ENCODE data around the gene STK31. TPM values are rescaled to one million over a fixed set of nuclear protein-coding genes. Genes with fewer than 3 reads are reported as not detected.

STK31 gene
- total and polyA plus RNA-seq, 3 donors from 2014 or later: 59.7 to 79.8 (median 76.8) TPM

DNA sequence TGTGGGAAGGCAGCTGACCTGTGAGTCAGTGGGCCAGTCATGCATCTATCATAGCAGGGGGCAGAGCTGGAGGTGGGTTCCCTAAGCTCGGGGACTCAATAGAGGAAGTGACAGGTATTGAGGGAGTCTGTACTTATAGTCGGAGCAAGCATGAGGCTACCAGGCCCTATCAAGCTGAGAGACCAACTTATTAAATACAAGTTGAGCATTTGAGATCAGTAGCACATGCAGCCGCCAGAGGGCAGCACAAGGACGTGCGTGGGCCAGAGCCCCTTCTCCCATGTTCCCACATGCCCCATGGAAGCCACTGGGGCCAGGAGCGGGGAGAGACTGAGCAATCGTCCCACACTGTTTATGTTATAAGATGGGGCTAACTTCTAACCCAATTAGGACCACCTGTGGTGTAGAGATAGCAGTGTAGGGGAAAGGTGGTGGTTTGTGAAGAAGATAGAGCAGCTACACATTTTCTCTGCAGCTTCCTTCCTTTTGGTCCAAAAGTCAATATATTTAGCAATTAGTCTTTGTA lies 13.0 kb upstream of the STK31 start:
- DNase-seq: peak; percentile 74
- Histone ChIP-seq H3K9me3 (no peaks in the 10 kb centered on the region), H3K4me3 (no peak overlapping the region), H3K27ac (no peak overlapping the region), H3K36me3 (ENCODE audit: low read depth, missing control alignments) (no peaks in the 10 kb centered on the region), H3K27me3 (no peaks in the 10 kb centered on the region), H3K4me1 (no peaks in the 10 kb centered on the region)
- TF ChIP-seq POLR2A (IDR thresholded peaks at IDR 0.05) (no peak), CTCF (IDR thresholded peaks at IDR 0.05) (peak in 2 of 3 experiments; percentile 25 to 39)
- intact Hi-C loops (cut with DNase I; ENCODE audit: low total_unique reads): no loop called here
- WGBS, 2 donors: 40 to 61% methylated on average over 5 to 7 of the region's 7 CpGs

GRCh38 chr7:23698822-23699221 lies 11.2 kb upstream of the STK31 start:
- Histone ChIP-seq H3K36me3 (ENCODE audit: low read depth, missing control alignments) (no peaks in the 10 kb centered on the region), H3K27ac (no peak overlapping the region), H3K4me1 (no peaks in the 10 kb centered on the region), H3K4me3 (no peak overlapping the region), H3K27me3 (no peaks in the 10 kb centered on the region), H3K9me3 (no peaks in the 10 kb centered on the region)
- DNase-seq: no peak
- WGBS, 2 donors: 37 to 38% methylated on average over 2 of the region's 2 CpGs
- intact Hi-C loops (cut with DNase I; ENCODE audit: low total_unique reads): no loop called here
- TF ChIP-seq CTCF (IDR thresholded peaks at IDR 0.05) (no peak), POLR2A (IDR thresholded peaks at IDR 0.05) (no peak)

- TF ChIP-seq POLR2A (IDR thresholded peaks at IDR 0.05) (no peak), CTCF (IDR thresholded peaks at IDR 0.05) (no peak)
- 81 to 83% methylated on average over 4 of the region's 4 CpGs for WGBS, 2 donors
- no peaks in the 10 kb centered on the region for H3K36me3 ChIP-seq (ENCODE audit: low read depth, missing control alignments)
Measured at GRCh38 chr7:23700046-23700445, 10.0 kb upstream of the STK31 start.

DNA sequence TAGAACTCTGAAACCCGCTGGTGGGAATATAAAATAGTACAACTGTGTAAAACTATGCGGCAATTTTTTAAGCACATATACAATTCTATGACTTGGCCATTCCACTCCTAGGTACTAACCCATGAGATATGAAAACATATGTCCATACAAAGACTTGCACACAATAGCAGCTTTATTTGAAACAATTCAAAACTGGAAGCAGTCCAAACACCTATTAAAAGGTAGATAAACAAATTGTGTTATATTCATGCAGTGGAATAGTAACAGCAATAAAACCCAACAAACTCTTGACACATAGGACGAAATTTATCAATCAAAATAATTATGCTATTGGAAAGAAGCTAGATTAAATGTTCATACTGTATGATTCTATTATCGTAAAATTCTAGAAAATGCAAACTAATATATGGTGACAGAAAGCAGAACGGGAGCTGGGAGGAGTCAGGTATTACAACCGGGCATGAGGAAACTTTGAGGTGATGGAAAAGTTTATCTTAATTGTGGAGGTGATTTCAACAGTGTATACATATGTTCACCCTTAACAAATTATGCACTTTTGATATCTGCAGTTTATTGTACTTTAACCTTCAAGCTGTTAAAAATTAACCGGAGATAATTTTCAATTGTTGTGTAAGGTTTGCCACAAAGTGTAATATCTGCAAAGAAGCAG lies 803 bp upstream of the STK31 start:
- no peaks in the 10 kb centered on the region for H3K36me3 ChIP-seq (ENCODE audit: low read depth, missing control alignments)
- WGBS, 2 donors: 66 to 71% methylated on average over 7 of the region's 7 CpGs
- no peaks in the 10 kb centered on the region for H3K9me3 ChIP-seq
- DNase-seq: no peak
- intact Hi-C loops (cut with DNase I; ENCODE audit: low total_unique reads): no loop called here
- no peaks in the 10 kb centered on the region for H3K27me3 ChIP-seq
- H3K4me3 ChIP-seq: no peak overlapping the region
- H3K27ac ChIP-seq: no peak overlapping the region
- no peaks in the 10 kb centered on the region for H3K4me1 ChIP-seq
- TF ChIP-seq POLR2A (IDR thresholded peaks at IDR 0.05) (no peak), CTCF (IDR thresholded peaks at IDR 0.05) (no peak)

More at GRCh38 chr7:23700046-23700445, 10.0 kb upstream of the STK31 start:
- Histone ChIP-seq H3K27ac (no peak overlapping the region), H3K9me3 (no peaks in the 10 kb centered on the region), H3K27me3 (no peaks in the 10 kb centered on the region), H3K4me3 (no peak overlapping the region), H3K4me1 (no peaks in the 10 kb centered on the region)
- DNase-seq: no peak
- intact Hi-C loops (cut with DNase I; ENCODE audit: low total_unique reads): no loop called here
